HEK293 (cell line): ENCODE data around the gene TTC9B.
A peak's percentile ranks its signal among the peaks of the same experiment; 100 is the strongest.

Experiments
- CTCF ChIA-PET: fragments of 350-600 bp; formaldehyde crosslinking; extraction: SDS; loops from one replicate; lab custom pipeline; 2021; ENCODE audit warnings: antibody characterized with exemption; lab: Yijun Ruan, JAX
- POLR2A ChIA-PET: fragments of 300-600 bp; formaldehyde crosslinking; extraction: SDS; loops from one replicate; lab custom pipeline; 2020; ENCODE audit warnings: antibody characterized with exemption, inconsistent platforms; lab: Yijun Ruan, JAX
- H3K27ac ChIP-seq: fragments of 200-500 bp; sonication (Bioruptor generic); 2 replicates; pipeline ENCODE4 v1.5.1; 2014; ENCODE audit warnings: low read depth, low read length, control low read depth, inconsistent platforms; ENCODE audit errors: extremely low read depth
- H3K36me3 ChIP-seq, 2 experiments: fragments of 200-500 bp in 1 of 2; sonication (Bioruptor generic) in 1 of 2; 1 replicate in 1 of 2; 2 replicates in 1 of 2; pipeline ENCODE4 v1.5.1; 2014 to 2017; ENCODE audit warnings: inconsistent platforms in 2 of 2, low read length in 2 of 2; ENCODE audit not compliant: control insufficient read depth in 2 of 2, insufficient read depth in 1 of 2
- H3K4me1 ChIP-seq: fragments of 200-500 bp; sonication (Bioruptor generic); 2 replicates; pipeline ENCODE4 v1.5.1; 2014; ENCODE audit warnings: mild to moderate bottlenecking, low read length, inconsistent platforms; ENCODE audit not compliant: control insufficient read depth, insufficient read depth
- H3K4me3 ChIP-seq: 2 replicates; pipeline ENCODE4 v1.5.1; 2011; ENCODE audit warnings: low read depth, mild to moderate bottlenecking, control low read depth, low read length, moderate library complexity
- H3K9me3 ChIP-seq: fragments of 200-500 bp; sonication (Bioruptor generic); 2 replicates; pipeline ENCODE4 v1.5.1; 2014; ENCODE audit warnings: low read depth, low read length, inconsistent platforms; ENCODE audit not compliant: control insufficient read depth, insufficient read depth
- EGR2 ChIP-seq: fragments of 450-650 bp; formaldehyde crosslinking; IDR thresholded peaks from 2 replicates; pipeline ENCODE4 v1.5.1; 2016; ENCODE audit warnings: low read depth, missing biosample characterization, missing genetic modification characterization
- GLI4 ChIP-seq: fragments of 450-650 bp; formaldehyde crosslinking; IDR thresholded peaks from 2 replicates; pipeline ENCODE4 v1.5.1; 2016; ENCODE audit warnings: missing biosample characterization, missing genetic modification characterization
- HOXD13 ChIP-seq: sonication (generic); formaldehyde crosslinking; IDR thresholded peaks from 2 replicates; pipeline ENCODE4 v1.8.0; 2022; ENCODE audit warnings: missing genetic modification reagents, borderline replicate concordance
- SCRT2 ChIP-seq: fragments of 450-650 bp; formaldehyde crosslinking; IDR thresholded peaks from 2 replicates; pipeline ENCODE4 v1.5.1; 2016; ENCODE audit warnings: missing biosample characterization, missing genetic modification characterization
- YY2 ChIP-seq: fragments of 450-650 bp; formaldehyde crosslinking; IDR thresholded peaks from 2 replicates; pipeline ENCODE4 v1.5.1; 2016; ENCODE audit warnings: missing biosample characterization, missing genetic modification characterization
- ZBTB48 ChIP-seq: fragments of 450-650 bp; formaldehyde crosslinking; IDR thresholded peaks from 2 replicates; pipeline ENCODE4 v1.5.1; 2016; ENCODE audit warnings: missing biosample characterization, missing genetic modification characterization
- ZBTB8A ChIP-seq: fragments of 450-650 bp; formaldehyde crosslinking; IDR thresholded peaks from 2 replicates; pipeline ENCODE4 v1.5.1; 2016; ENCODE audit warnings: missing biosample characterization, missing genetic modification characterization
- ZFP69B ChIP-seq: fragments of 450-650 bp; formaldehyde crosslinking; IDR thresholded peaks from 2 replicates; pipeline ENCODE4 v1.5.1; 2016; ENCODE audit warnings: missing biosample characterization, missing genetic modification characterization
- ZNF112 ChIP-seq: fragments of 450-650 bp; formaldehyde crosslinking; IDR thresholded peaks from 2 replicates; pipeline ENCODE4 v1.5.0; 2017; ENCODE audit warnings: missing biosample characterization, missing genetic modification characterization
- ZNF133 ChIP-seq: fragments of 450-650 bp; formaldehyde crosslinking; IDR thresholded peaks from 2 replicates; pipeline ENCODE4 v1.5.1; 2016; ENCODE audit warnings: missing biosample characterization, missing genetic modification characterization
- ZNF138 ChIP-seq: fragments of 450-650 bp; formaldehyde crosslinking; IDR thresholded peaks from 2 replicates; pipeline ENCODE4 v1.5.1; 2016; ENCODE audit warnings: missing biosample characterization, missing genetic modification characterization, borderline replicate concordance
- ZNF211 ChIP-seq: fragments of 450-650 bp; formaldehyde crosslinking; IDR thresholded peaks from 2 replicates; pipeline ENCODE4 v1.5.1; 2016; ENCODE audit warnings: low read depth, missing biosample characterization, missing genetic modification characterization
- ZNF223 ChIP-seq: fragments of 450-650 bp; formaldehyde crosslinking; IDR thresholded peaks from 2 replicates; pipeline ENCODE4 v1.5.1; 2016; ENCODE audit warnings: missing biosample characterization, missing genetic modification characterization
- ZNF248 ChIP-seq: fragments of 450-650 bp; formaldehyde crosslinking; IDR thresholded peaks from 2 replicates; pipeline ENCODE4 v1.5.1; 2017; ENCODE audit warnings: missing biosample characterization, missing genetic modification characterization
- ZNF311 ChIP-seq: fragments of 450-650 bp; formaldehyde crosslinking; IDR thresholded peaks from 2 replicates; pipeline ENCODE4 v1.5.1; 2017; ENCODE audit warnings: missing biosample characterization, missing genetic modification characterization, borderline replicate concordance
- ZNF324 ChIP-seq: fragments of 450-650 bp; formaldehyde crosslinking; IDR thresholded peaks from 2 replicates; pipeline ENCODE4 v1.5.1; 2016; ENCODE audit warnings: missing biosample characterization, missing genetic modification characterization
- ZNF350 ChIP-seq: fragments of 450-650 bp; formaldehyde crosslinking; IDR thresholded peaks from 2 replicates; pipeline ENCODE4 v1.5.0; 2017; ENCODE audit warnings: missing biosample characterization, mild to moderate bottlenecking, missing genetic modification characterization
- ZNF366 ChIP-seq: fragments of 450-650 bp; formaldehyde crosslinking; conservative IDR thresholded peaks from 2 replicates; pipeline ENCODE4 v1.5.1; 2016; ENCODE audit warnings: missing biosample characterization, missing genetic modification characterization
- ZNF37A ChIP-seq: fragments of 450-650 bp; IDR thresholded peaks from 2 replicates; pipeline ENCODE4 v1.5.1; 2018; ENCODE audit warnings: missing biosample characterization, missing genetic modification characterization
- ZNF416 ChIP-seq: fragments of 450-650 bp; formaldehyde crosslinking; IDR thresholded peaks from 2 replicates; pipeline ENCODE4 v1.5.1; 2016; ENCODE audit warnings: missing biosample characterization, missing genetic modification characterization
- ZNF514 ChIP-seq: fragments of 450-650 bp; formaldehyde crosslinking; IDR thresholded peaks from 2 replicates; pipeline ENCODE4 v1.5.1; 2016; ENCODE audit warnings: missing biosample characterization, missing genetic modification characterization
- ZNF548 ChIP-seq: fragments of 450-650 bp; formaldehyde crosslinking; IDR thresholded peaks from 2 replicates; pipeline ENCODE4 v1.5.1; 2016; ENCODE audit warnings: missing biosample characterization, missing genetic modification characterization
- ZNF571 ChIP-seq: fragments of 450-650 bp; formaldehyde crosslinking; IDR thresholded peaks from 2 replicates; pipeline ENCODE4 v1.5.0; 2017; ENCODE audit warnings: missing biosample characterization, missing genetic modification characterization
- ZNF664 ChIP-seq: fragments of 450-650 bp; formaldehyde crosslinking; IDR thresholded peaks from 2 replicates; pipeline ENCODE4 v1.5.1; 2016; ENCODE audit warnings: missing biosample characterization, missing genetic modification characterization
- TF ChIP-seq, protein P1 (sequence below): fragments of 450-650 bp; formaldehyde crosslinking; optimal IDR thresholded peaks from 2 replicates; pipeline ENCODE3; 2016; ENCODE audit warnings: missing biosample characterization, mild to moderate bottlenecking, missing genetic modification characterization
- TF ChIP-seq, protein P2 (sequence below): fragments of 450-650 bp; formaldehyde crosslinking; IDR thresholded peaks from 2 replicates; pipeline ENCODE4; 2016; ENCODE audit warnings: missing biosample characterization, missing genetic modification characterization
- TF ChIP-seq, protein P3 (sequence below): fragments of 450-650 bp; formaldehyde crosslinking; IDR thresholded peaks from 2 replicates; pipeline ENCODE4 v1.5.1; 2016; ENCODE audit warnings: missing biosample characterization, missing genetic modification characterization
- TF ChIP-seq, protein P4 (sequence below): fragments of 450-650 bp; formaldehyde crosslinking; IDR thresholded peaks from 2 replicates; pipeline ENCODE4 v1.5.1; 2016; ENCODE audit warnings: missing biosample characterization, missing genetic modification characterization
- TF ChIP-seq, protein P5 (sequence below): fragments of 450-650 bp; formaldehyde crosslinking; IDR thresholded peaks from 2 replicates; pipeline ENCODE4 v1.5.1; 2016; ENCODE audit warnings: missing biosample characterization, missing genetic modification characterization
- TF ChIP-seq, protein P6 (sequence below): fragments of 450-650 bp; IDR thresholded peaks from 2 replicates; pipeline ENCODE4 v1.5.1; 2018; ENCODE audit warnings: missing biosample characterization, mild to moderate bottlenecking, missing genetic modification characterization

The TTC9B gene

DNA sequence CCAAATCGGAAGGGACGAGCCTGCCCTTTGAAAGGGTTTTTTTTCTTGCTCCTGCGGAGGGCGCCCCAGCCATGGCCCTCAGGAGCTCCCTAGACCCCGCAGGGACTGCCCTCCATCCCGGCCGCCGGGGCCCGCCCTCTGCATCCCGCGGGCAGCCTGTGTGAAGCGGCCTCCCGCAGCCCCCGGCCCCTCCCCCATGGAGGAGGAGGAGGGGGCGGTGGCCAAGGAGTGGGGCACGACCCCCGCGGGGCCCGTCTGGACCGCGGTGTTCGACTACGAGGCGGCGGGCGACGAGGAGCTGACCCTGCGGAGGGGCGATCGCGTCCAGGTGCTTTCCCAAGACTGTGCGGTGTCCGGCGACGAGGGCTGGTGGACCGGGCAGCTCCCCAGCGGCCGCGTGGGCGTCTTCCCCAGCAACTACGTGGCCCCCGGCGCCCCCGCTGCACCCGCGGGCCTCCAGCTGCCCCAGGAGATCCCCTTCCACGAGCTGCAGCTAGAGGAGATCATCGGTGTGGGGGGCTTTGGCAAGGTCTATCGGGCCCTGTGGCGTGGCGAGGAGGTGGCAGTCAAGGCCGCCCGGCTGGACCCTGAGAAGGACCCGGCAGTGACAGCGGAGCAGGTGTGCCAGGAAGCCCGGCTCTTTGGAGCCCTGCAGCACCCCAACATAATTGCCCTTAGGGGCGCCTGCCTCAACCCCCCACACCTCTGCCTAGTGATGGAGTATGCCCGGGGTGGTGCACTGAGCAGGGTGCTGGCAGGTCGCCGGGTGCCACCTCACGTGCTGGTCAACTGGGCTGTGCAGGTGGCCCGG, 26.1 kb downstream of the TTC9B start:
- Histone ChIP-seq H3K9me3 (no peaks in the 10 kb centered on the region), H3K27ac (peak overlapping the region; percentile 99), H3K4me1 (peaks cover 19% of the 10 kb centered on the region), H3K4me3 (peak overlapping the region; percentile 81), H3K36me3 (peaks cover 0 to 33% of the 10 kb centered on the region in 2 experiments; a peak in 2 of 3 replicates)
- CTCF ChIA-PET: interaction anchor here (0.5 to 1.3 kb wide), 5 partner anchors 12 to 443 kb away, joined by 3 to 4 read pairs (median 3); no protein-coding TSS in a partner anchor
- POLR2A ChIA-PET: interaction anchor here (0.6 to 1.4 kb wide), 8 partner anchors 8 to 1790 kb away, joined by 3 to 10 read pairs (median 6); partner anchors contain the start of genes C19orf47, FBL and PLD3
- TF ChIP-seq SCRT2 (tag by site-specific recombination) (no peak), ZFP69B (0 out of 2 replicates have a peak, but pooled peaks have one; percentile 28), YY2 (tag by site-specific recombination) (no peak), ZNF664 (tag by site-specific recombination) (no peak), ZNF571 (tag by site-specific recombination) (no peak), ZNF37A (tag by site-specific recombination) (no peak), GLI4 (tag by site-specific recombination) (no peak), EGR2 (tag by site-specific recombination) (peak; percentile 96), ZNF366 (tag by site-specific recombination) (no peak), ZNF416 (tag by site-specific recombination) (no peak), ZNF112 (tag by site-specific recombination) (no peak), ZNF133 (tag by site-specific recombination) (0 out of 2 replicates have a peak, but pooled peaks have one; percentile 31), ZNF311 (tag by site-specific recombination) (no peak), ZBTB8A (tag by site-specific recombination) (peak; percentile 33; the same call in 1 of the 2 replicates), ZNF223 (tag by site-specific recombination) (no peak), ZNF138 (no peak), HOXD13 (no peak), ZNF350 (tag by site-specific recombination) (no peak), ZNF211 (no peak), ZNF548 (no peak), ZBTB48 (tag by site-specific recombination) (peak; percentile 89), ZNF248 (tag by site-specific recombination) (no peak), ZNF514 (no peak), ZNF324 (tag by site-specific recombination) (peak; percentile 30; the same call in 1 of the 2 replicates)
- TF ChIP-seq, protein P1, sequence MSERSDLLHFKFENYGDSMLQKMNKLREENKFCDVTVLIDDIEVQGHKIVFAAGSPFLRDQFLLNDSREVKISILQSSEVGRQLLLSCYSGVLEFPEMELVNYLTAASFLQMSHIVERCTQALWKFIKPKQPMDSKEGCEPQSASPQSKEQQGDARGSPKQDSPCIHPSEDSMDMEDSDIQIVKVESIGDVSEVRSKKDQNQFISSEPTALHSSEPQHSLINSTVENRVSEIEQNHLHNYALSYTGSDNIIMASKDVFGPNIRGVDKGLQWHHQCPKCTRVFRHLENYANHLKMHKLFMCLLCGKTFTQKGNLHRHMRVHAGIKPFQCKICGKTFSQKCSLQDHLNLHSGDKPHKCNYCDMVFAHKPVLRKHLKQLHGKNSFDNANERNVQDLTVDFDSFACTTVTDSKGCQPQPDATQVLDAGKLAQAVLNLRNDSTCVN (tag by site-specific recombination): peak; percentile 40
- TF ChIP-seq, protein P2, sequence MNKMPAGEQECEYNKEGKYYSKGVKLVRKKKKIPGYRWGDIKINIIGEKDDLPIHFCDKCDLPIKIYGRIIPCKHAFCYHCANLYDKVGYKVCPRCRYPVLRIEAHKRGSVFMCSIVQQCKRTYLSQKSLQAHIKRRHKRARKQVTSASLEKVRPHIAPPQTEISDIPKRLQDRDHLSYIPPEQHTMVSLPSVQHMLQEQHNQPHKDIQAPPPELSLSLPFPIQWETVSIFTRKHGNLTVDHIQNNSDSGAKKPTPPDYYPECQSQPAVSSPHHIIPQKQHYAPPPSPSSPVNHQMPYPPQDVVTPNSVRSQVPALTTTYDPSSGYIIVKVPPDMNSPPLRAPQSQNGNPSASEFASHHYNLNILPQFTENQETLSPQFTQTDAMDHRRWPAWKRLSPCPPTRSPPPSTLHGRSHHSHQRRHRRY (tag by site-specific recombination): no peak
- TF ChIP-seq, protein P3, sequence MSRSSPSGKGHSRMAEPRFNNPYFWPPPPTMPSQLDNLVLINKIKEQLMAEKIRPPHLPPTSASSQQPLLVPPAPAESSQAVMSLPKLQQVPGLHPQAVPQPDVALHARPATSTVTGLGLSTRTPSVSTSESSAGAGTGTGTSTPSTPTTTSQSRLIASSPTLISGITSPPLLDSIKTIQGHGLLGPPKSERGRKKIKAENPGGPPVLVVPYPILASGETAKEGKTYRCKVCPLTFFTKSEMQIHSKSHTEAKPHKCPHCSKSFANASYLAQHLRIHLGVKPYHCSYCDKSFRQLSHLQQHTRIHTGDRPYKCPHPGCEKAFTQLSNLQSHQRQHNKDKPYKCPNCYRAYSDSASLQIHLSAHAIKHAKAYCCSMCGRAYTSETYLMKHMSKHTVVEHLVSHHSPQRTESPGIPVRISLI (tag by site-specific recombination): no peak
- TF ChIP-seq, protein P4, sequence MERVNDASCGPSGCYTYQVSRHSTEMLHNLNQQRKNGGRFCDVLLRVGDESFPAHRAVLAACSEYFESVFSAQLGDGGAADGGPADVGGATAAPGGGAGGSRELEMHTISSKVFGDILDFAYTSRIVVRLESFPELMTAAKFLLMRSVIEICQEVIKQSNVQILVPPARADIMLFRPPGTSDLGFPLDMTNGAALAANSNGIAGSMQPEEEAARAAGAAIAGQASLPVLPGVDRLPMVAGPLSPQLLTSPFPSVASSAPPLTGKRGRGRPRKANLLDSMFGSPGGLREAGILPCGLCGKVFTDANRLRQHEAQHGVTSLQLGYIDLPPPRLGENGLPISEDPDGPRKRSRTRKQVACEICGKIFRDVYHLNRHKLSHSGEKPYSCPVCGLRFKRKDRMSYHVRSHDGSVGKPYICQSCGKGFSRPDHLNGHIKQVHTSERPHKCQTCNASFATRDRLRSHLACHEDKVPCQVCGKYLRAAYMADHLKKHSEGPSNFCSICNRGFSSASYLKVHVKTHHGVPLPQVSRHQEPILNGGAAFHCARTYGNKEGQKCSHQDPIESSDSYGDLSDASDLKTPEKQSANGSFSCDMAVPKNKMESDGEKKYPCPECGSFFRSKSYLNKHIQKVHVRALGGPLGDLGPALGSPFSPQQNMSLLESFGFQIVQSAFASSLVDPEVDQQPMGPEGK (tag by site-specific recombination): peak; percentile 96
- TF ChIP-seq, protein P5, sequence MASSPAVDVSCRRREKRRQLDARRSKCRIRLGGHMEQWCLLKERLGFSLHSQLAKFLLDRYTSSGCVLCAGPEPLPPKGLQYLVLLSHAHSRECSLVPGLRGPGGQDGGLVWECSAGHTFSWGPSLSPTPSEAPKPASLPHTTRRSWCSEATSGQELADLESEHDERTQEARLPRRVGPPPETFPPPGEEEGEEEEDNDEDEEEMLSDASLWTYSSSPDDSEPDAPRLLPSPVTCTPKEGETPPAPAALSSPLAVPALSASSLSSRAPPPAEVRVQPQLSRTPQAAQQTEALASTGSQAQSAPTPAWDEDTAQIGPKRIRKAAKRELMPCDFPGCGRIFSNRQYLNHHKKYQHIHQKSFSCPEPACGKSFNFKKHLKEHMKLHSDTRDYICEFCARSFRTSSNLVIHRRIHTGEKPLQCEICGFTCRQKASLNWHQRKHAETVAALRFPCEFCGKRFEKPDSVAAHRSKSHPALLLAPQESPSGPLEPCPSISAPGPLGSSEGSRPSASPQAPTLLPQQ (tag by site-specific recombination): peak; percentile 71; the same call in 1 of the 2 replicates
- TF ChIP-seq, protein P6, sequence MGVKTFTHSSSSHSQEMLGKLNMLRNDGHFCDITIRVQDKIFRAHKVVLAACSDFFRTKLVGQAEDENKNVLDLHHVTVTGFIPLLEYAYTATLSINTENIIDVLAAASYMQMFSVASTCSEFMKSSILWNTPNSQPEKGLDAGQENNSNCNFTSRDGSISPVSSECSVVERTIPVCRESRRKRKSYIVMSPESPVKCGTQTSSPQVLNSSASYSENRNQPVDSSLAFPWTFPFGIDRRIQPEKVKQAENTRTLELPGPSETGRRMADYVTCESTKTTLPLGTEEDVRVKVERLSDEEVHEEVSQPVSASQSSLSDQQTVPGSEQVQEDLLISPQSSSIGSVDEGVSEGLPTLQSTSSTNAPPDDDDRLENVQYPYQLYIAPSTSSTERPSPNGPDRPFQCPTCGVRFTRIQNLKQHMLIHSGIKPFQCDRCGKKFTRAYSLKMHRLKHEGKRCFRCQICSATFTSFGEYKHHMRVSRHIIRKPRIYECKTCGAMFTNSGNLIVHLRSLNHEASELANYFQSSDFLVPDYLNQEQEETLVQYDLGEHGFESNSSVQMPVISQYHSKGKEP (tag by site-specific recombination): 0 out of 2 replicates have a peak, but pooled peaks have one; percentile 13
